Cortex of kidney (tissue), 1 donor: ENCODE measurements around the gene MRTFA.
"Not testable (repeated sequence)": the region's sequence is repeated elsewhere in the genome, so short reads cannot be mapped to it uniquely, and the experiment has no call there.

ENCODE experiments used
- DNase-seq: peaks from one replicate; lab custom pipeline; 2025; lab: John Stamatoyannopoulos, UW

The MRTFA gene

DNA sequence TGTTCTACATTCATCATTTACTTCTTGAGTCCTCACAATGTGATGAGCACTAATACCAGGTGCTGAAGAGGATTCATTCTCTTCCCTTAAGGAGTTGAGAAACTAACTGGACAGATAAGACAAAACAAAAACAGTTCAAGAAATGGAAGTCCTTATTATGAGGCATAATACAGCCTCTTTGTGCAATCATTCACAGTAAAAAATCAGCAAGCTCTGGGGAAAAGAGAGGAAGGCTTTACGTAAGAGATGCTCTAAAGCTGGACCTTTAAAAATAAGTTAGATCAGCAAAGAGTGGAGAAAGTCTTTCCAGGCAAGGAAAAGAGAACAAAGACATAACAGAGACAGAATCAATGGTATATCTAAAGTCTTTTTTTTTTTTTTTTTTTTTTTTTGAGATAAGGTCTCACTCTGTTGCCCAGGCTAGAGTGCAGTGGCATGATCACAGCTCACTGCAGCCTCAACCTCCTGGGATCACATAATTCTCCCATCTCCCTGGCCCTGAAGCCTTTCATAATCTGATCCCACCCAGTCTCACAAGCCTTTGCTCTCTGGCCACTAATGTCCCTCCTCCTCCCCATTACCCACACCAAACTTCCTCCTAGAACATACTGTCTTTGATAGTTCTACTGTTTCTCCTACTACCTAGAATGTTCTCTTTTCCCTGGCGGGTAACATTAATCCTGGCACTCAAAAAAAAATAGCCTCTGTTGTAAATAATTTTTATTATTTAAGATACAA is 40.9 kb downstream of the MRTFA start:
- DNase-seq, result no peak

DNA sequence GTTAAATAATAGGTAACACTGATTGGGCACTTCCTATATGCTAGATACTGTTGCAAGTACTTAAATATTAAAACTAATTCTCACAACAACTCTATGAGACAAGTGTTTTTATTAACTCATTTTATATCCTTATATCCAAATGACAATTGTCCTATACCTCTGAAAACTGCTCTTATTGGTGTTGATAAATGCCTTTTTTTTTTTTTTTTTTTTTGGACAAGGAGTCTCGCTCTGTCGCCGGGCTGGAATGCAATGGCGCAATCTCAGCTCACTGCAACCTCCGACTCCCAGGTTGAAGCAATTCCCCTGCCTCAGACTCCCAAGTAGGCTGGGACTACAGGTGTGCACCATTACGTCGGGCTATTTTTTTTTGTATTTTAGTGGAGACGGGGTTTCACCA is 41.6 kb downstream of the MRTFA start:
- no peak for DNase-seq

DNA sequence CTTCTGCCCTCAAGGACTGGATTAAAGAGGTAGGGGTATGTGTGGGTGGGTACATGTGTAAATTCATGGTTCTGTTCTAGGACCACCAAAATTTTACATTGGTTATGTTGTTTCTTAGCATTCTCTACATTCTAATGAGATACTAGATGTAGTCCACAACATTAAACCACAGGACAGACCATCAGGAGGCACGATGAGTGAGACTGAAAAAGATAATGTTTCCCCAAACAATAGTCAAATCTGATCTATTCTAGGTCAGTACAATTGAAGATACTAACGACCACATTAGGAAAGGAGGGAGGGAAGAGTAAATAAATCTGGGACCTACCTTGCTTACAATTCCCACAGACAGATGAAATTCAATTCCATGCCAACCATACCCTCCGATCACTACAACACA is 42.2 kb downstream of the MRTFA start:
- DNase-seq, result no peak

DNA sequence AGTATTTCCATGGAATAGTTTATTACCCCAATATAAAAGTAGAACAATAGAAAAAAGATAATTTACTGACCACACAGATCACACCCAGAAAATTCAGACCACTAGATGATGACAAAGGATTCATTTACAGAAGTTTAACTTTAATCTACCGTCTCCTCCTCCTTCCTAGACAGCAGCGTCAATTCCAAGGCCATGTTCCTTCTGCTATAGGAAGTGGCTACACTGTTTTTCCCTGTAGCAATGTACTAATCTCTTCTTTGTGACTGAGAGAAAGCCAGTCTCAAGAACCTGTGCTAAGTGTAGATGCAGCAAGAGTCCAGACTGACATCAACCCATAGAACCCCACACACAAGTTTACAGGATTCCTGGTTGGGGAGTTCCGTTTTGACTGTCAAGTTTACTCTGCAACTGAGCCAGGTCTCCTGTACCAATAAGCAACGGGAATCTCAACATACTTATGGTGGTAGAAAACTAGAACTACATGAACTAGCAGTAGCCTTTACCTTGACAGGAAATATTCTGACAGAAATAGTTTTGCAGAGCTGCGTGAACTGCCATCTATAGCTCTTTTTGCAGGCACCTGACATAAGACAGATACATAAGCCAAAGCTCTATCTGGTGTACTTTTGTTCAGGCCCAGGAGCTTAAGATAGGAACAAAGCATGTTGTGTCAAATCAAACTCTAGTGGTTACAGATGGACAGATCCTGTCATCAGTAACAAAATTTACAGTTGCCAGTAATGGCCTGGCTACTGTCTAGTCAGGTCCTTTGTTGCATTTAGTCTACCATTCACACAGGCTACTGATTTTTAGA is 42.9 kb downstream of the MRTFA start:
- DNase-seq, result no peak

DNA sequence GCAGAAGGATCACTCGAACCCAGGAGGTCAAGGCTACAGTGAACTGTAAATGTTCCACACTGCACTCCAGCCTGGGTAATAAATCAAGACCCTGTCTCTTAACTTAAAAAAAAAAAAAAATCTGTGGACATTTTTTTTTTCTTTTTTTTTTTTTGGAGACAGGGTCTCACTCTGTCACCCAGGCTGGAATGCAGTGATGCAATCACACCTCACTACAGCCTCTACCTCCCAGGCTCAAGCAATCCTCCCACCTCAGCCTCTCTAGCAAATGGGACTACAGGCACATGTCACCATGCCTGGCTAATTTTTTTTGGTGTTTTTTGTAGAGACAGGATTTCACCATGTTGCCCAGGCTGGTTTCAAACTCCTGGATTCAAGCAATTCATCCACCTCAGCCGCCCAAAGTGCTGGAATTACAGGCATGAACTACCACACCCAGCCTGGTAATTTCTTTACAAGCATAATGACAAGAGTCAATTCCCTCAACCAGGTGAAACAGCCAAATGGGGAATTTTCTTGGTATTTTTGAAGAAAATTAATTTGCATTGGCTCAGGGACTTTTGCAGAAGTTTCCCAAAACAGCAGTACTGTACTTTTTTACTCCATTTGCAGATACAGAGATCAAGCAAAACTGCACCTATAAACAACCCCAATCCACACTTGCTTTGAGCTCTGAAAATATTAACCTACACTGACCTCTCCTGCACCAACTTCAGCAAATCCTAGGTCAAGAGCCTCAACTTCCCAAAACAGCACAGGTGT is 44.0 kb downstream of the MRTFA start:
- no peak for DNase-seq

DNA sequence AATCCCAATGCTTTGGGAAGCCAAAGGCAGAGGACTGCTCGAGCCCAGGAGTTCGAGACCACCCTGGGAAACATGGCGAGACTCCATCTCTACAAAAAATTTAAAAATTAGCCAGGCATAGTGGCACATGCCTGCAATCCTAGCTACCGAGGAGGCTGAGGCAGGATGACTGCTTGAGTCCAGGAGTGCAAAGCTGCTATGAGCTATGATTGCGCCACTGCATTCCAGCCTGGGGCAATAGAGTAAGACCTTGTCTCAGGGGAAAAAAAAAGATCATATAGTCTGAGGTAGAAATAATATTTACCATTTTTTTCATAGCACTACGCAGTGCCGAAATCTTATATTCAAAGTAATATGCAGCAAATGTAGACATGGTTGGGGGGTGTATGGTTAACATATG is 47.8 kb downstream of the MRTFA start:
- no peak for DNase-seq

DNA sequence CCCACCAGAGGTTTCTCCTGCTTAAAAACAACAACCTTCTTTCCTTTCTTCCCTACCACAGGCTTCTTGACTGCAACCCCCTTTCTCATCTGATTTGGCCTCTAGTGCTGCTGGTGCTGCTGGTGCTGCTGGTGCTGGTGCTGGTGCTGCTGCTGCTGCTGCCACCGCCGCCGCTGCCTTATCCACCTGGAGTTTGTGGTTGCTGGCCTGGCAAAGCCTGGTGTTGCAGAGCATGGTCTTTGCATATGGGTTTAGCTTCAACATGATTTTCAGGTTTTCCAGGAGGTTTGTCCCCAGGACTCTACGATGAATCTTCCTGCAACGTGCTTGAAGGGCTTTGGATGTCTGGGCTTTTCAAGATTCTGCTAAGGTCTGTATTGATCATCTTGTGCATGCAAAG is 49.7 kb downstream of the MRTFA start:
- DNase-seq, result no peak

DNA sequence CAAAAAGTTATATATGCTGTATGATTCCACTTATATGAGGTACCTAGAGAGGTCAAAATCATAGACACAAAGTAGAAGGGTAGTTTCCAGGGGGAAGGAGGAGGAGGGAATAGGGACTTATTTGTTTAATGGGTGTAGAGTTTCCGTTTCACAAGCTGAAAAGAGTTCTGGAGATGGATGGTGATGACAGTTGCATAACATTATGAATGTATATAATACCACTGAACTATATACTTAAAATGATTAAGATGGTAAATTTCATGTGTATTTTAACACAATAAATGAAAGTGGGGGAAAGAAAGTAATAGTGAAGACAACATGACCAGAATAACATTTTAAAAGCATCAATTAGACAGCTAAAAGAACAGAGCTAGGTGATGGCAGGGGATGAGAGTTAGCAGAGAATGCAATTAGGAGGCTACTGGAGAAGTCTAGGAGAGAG is 51.2 kb downstream of the MRTFA start:
- DNase-seq, result no peak

DNA sequence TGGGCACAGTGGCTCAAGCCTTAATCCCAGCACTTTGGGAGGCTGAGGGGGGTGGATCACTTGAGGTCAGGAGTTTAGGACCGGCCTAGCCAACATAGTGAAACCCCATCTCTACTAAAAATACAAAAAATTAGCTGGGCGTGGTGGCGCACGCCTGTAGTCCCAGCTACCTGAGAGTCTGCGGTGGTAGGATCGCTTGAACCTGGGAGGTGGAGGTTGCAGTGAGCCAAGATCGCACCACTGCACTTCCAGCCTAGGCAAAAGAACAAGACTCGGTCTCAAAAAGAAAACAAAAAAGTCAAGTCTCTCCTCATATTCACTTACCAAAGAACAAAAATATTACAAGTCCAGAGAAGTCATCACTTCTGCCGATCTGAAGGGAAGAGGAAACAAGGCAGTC is 51.8 kb downstream of the MRTFA start:
- not testable (repeated sequence) for DNase-seq

DNA sequence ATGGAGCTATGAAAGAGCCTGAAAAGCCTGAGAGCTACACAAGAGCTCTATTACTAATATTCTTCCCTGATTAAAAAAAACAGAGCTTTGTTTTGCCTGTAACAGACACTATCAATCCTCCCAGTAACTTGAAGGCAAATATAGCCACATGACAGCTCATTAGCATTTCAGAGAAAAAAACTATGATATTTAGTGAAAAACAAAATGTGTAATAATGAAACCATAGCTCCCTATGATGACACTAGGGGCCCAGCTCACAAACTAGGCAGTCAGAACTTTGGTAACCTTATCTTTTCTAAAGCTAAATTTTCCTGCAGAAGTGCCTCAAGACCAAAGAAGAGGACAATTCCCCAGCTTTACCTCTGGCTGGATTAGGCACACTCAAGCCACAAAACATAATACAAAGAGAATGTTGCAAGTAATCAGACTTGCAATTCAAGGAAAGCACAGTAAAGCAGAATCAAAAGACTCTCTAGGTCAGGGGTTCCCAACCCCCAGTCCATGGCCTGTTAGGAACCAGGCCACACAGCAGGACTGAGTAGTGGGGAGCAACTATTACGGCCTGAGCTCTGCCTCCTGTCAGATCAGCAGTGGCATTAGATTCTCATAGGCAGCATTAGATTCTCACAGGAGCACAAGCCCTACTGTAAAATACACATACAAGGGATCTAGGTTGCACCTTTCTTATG is 53.3 kb downstream of the MRTFA start:
- no peak for DNase-seq

DNA sequence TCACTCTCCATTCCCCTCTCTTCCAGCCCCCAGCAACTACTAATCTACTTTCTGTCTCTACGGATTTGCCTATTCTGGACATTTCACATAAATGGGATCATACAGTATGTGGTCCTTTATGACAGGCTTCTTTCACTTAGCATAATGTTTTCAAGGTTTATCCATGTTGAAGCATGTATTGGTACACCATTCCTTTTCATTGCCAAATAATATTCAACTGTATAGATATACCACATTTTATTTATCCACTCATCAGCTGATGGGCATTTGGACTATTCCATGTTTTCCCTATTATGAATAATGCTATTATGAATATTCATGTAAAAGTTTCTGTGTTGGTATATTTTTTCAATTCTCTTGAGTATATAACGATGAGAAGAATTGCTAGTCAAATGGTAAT is 54.5 kb downstream of the MRTFA start:
- no peak for DNase-seq

DNA sequence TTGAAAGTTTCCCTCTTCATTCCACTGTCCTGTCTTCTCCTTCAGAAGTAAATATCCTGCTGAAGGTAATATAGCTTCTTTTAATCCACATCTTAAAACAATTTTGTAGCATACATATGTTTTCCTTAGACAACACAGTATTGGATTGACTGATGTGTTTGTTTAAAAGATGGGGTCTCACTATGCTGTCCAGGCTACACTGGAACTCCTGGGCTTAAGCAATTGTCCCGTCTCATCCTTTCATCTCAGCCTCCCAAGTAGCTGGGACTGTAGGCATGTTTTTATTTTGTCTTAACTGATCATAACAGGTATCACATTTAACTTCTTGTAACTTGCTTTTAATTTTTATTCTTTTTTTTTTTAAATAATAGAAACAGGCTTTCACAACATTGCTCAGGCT is 55.9 kb downstream of the MRTFA start:
- no peak for DNase-seq

DNA sequence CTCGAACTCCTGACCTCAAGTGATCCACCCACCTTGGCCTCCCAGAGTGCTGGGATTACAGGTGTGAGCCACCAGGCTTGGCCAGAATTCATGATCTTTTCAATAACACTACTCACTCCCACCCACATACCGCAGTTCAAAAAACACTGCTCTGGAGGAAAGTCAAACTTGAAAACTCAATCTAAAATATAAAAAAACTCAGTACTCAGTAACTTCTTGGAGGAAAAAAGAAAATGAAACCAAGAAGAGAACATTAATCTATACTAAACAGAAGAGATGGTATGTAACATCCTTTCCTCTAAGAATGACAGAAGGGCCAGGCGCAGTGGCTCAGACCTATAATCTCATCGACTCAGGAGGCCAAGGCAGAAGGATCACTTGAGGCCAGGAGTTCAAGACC is 58.3 kb downstream of the MRTFA start:
- DNase-seq, result no peak

DNA sequence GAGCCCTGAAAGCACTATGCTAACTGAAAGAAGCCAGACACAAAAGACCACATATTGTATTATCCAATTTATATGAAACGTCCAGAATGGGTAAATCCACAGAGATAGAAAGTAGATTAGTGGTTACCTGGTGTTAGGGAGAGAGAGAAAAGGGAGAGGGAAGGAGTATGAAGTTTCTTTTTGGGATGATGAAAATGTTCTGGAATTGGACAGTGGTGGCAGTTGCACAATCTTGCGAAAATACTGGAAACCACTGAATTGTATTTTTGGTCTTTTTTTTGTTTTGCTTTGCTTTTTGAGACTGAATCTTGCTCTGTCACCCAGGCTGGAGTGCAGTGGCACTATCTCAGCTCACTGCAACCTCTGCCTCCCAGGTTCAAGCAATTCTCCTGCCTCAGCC is 63.5 kb downstream of the MRTFA start:
- no peak for DNase-seq

DNA sequence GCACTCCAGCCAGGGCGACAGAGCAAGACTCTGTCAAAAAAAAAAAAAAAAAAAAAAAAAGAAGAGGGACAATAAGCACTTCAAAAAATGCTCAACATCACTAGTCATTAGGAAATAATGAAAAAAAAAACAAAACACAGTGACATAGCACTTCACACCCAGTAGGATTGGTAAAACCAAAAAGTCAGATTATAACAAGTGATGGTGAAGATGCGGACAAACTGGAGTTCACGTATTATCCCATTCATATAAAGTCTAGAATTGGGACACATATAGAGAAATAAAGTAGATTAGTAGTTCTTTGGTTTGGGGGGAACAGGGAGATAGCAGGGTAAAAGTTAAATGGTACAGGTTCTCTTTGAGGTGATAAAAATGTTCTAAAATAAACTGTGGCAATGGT is 64.6 kb downstream of the MRTFA start:
- no peak for DNase-seq

DNA sequence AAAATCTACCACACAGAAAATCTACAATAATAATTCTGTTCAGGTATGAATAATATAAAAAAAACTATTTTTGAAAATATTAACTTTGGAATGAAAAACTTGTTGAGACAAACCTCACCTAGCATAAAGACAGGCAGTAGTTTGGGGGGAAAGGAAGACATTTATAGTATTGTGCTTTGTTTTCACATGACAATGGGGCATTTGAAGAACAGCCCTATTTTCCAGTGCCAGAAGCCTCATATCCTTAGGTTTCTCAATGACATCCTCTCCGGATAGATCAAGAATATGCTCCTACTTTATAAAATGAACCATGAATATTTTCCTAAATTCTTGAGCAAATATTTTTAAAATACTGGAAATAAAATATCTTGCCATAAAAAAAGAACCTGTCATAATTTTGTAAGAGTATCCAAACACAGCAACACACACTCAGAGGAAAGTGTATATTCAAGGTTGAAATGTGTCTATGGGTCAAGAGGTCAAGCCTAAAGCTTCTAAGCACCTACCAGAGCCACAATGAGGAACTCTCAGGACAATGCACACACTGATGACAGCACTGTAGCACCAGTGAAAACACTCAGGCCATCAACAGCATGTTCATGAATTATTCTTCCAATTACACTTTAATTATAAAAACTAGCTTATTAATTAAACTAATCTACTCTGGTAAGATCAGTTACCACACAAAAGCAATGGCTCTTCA is 68.7 kb downstream of the MRTFA start:
- no peak for DNase-seq

DNA sequence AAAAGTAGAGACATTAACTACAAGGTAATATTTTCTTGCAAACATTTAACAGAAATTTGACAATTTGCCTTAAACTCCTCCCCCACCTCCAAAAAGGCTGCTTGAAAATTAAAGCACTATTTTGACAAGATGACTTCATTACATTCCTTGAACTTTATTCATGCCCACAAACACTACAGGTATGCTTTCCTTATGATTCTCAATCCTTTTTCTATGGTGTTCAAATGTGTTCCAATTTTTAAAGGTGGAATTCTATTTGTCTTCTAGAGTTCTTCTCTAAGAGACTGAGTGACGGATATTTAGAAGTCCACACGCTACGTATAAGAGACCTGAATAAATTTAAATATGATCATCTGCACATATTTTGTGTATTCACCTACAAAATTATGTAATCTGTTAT is 69.4 kb downstream of the MRTFA start:
- DNase-seq, result no peak

DNA sequence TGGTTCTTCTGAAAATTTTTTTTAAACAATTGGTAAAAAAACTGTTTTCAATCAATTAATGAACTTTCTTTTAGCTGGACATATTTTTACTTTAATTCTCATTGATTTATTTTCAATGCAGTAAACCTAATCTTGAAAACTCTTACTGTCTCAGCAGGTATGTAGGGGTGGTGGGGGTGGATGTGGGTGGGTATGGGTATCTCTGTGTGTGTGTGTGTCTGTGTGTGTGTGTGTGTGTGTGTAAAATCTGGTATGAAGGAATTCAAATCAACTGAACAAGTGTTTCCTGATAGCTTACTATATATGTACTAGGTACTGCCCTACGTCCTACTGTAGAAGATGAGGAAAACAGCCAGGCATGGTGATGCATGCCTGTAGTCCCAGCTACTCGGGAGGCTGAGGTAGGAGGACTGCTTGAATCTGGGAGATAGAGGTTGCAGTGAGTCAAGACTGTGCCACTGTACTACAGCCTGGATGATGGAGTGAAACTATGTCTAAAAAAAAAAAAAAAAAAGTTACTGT is 75.5 kb downstream of the MRTFA start:
- DNase-seq, result no peak

DNA sequence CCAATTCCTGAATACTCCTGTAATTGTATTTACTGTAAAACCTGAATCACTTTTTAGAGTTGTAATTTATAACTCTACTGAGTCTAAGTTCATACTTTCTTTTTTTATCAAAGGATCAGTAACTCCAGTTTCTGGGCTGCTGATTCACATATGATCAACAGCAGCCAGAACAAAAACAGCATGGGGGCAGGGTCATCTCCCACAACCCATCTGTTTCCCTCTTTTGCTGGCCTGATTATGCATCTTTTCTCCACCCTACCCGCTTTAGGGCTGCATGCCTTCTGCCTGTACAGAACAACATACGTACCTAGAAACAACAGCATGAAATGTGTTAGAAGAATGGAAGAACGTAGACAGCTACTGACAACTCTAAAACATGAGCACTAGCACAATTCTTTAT is 76.0 kb downstream of the MRTFA start:
- no peak for DNase-seq

DNA sequence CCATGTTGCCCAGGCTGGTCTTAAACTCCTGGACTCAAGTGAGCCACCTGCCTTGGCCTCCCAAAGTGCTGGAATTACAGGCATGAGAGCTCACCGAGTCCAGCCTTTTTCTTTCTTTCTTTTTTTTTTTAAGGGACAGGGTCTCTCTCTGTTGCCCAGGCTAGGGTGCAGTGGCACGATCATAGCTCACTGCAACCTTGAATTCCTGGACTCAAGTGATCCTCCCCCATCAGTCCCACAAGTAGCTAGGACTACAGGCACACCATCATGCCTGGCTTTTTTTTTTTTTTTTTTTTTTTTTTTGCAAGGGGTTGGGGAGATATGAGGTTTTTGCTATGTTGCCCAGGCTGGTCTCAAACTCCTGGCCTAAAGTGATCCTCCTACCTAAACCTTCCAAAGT is 78.5 kb downstream of the MRTFA start:
- DNase-seq, result no peak

DNA sequence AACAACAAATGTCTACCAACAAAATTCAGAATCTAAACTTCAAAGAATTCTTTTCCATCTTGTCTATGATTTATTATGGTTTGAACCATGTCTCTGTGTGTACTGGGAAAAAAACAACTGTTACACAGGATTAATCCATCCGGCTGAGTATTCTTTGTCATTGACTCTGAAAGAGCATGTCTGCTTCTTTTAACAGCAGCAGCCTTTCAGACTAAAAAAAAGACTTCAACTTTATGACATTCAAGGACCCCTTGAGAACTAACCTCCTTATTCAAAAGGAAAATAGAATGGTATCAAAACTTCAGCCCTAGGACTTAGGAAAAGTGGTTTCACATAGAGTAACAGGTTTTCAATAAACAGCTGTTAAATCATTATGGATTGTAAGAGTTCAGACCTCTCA is 79.9 kb downstream of the MRTFA start:
- no peak for DNase-seq
